Measurements from ENCODE around the gene SEPTIN5. TPM values are rescaled to one million over a fixed set of nuclear protein-coding genes. Genes with fewer than 3 reads are reported as not detected.

SEPTIN5 gene
- total RNA-seq, 1 donor from 2014 or later = 0.44 TPM

- peak; percentile 96 for DNase-seq
- H3K4me3 Mint-ChIP-seq = peak overlapping the region; percentile 78
- no peak overlapping the region for H3K27ac Mint-ChIP-seq
- H3K36me3 Mint-ChIP-seq (ENCODE audit: low read depth) = no peaks in the 10 kb centered on the region
- intact Hi-C loops (cut with micrococcal nuclease) = loop anchor here (1.0 kb wide), 1 partner anchor 39 kb away; no protein-coding TSS in a partner anchor
- no peaks in the 10 kb centered on the region for H3K9me3 Mint-ChIP-seq
- peaks cover 46% of the 10 kb centered on the region for H3K27me3 Mint-ChIP-seq
- H3K4me1 Mint-ChIP-seq = peaks cover 6% of the 10 kb centered on the region
Measured at GRCh38 chr22:19717691-19718455, 3.6 kb downstream of the SEPTIN5 start.

- H3K4me3 Mint-ChIP-seq = no peak overlapping the region
- no peaks in the 10 kb centered on the region for H3K9me3 Mint-ChIP-seq
- H3K27ac Mint-ChIP-seq = no peak overlapping the region
- H3K36me3 Mint-ChIP-seq (ENCODE audit: low read depth) = no peaks in the 10 kb centered on the region
- no peak for DNase-seq
- peaks cover 44% of the 10 kb centered on the region for H3K27me3 Mint-ChIP-seq
- H3K4me1 Mint-ChIP-seq = peaks cover 8% of the 10 kb centered on the region
- intact Hi-C loops (cut with micrococcal nuclease) = loop anchor here (1.0 kb wide), 1 partner anchor 39 kb away; no protein-coding TSS in a partner anchor
Measured at GRCh38 chr22:19718456-19719049, 4.2 kb downstream of the SEPTIN5 start.

- Mint-ChIP-seq H3K4me3 (peak overlapping the region; percentile 71), H3K4me1 (peaks cover 8% of the 10 kb centered on the region), H3K27ac (no peak overlapping the region), H3K9me3 (no peaks in the 10 kb centered on the region), H3K27me3 (peaks cover 40% of the 10 kb centered on the region), H3K36me3 (ENCODE audit: low read depth) (no peaks in the 10 kb centered on the region)
- intact Hi-C loops (cut with micrococcal nuclease) = no loop called here
- no peak for DNase-seq
Measured at GRCh38 chr22:19719050-19719482, 4.8 kb downstream of the SEPTIN5 start.

- Mint-ChIP-seq H3K36me3 (ENCODE audit: low read depth) (no peaks in the 10 kb centered on the region), H3K27ac (no peak overlapping the region), H3K27me3 (peaks cover 41% of the 10 kb centered on the region), H3K4me3 (peak overlapping the region; percentile 71), H3K4me1 (peaks cover 8% of the 10 kb centered on the region), H3K9me3 (no peaks in the 10 kb centered on the region)
- intact Hi-C loops (cut with micrococcal nuclease) = no loop called here
- DNase-seq = no peak
Measured at GRCh38 chr22:19719488-19720021, 5.3 kb downstream of the SEPTIN5 start.

GRCh38 chr22:19720150-19720827, 6.0 kb downstream of the SEPTIN5 start:
- no peaks in the 10 kb centered on the region for H3K36me3 Mint-ChIP-seq (ENCODE audit: low read depth)
- H3K27ac Mint-ChIP-seq = no peak overlapping the region
- no peak overlapping the region for H3K4me3 Mint-ChIP-seq
- peaks cover 8% of the 10 kb centered on the region for H3K4me1 Mint-ChIP-seq
- no peak for DNase-seq
- H3K27me3 Mint-ChIP-seq = peaks cover 49% of the 10 kb centered on the region
- intact Hi-C loops (cut with micrococcal nuclease) = no loop called here
- H3K9me3 Mint-ChIP-seq = no peaks in the 10 kb centered on the region

- intact Hi-C loops (cut with micrococcal nuclease) = no loop called here
- Mint-ChIP-seq H3K27ac (peak overlapping the region; percentile 49), H3K4me1 (peaks cover 8% of the 10 kb centered on the region), H3K27me3 (peaks cover 50% of the 10 kb centered on the region), H3K36me3 (ENCODE audit: low read depth) (no peaks in the 10 kb centered on the region), H3K4me3 (no peak overlapping the region), H3K9me3 (no peaks in the 10 kb centered on the region)
- DNase-seq = no peak
Measured at GRCh38 chr22:19720999-19721329, 6.7 kb downstream of the SEPTIN5 start.

- intact Hi-C loops (cut with micrococcal nuclease) = loop anchor here (2.0 kb wide), 1 partner anchor 45 kb away; no protein-coding TSS in a partner anchor
Measured at GRCh38 chr22:19721330-19722177, 7.3 kb downstream of the SEPTIN5 start.

GRCh38 chr22:19722178-19722981, 8.1 kb downstream of the SEPTIN5 start:
- no peak overlapping the region for H3K27ac Mint-ChIP-seq
- H3K27me3 Mint-ChIP-seq = peaks cover 47% of the 10 kb centered on the region
- no peak for DNase-seq
- no peak overlapping the region for H3K4me3 Mint-ChIP-seq
- H3K9me3 Mint-ChIP-seq = no peaks in the 10 kb centered on the region
- H3K36me3 Mint-ChIP-seq (ENCODE audit: low read depth) = no peaks in the 10 kb centered on the region
- intact Hi-C loops (cut with micrococcal nuclease) = loop anchor here (2.0 kb wide), 1 partner anchor 44 kb away; no protein-coding TSS in a partner anchor
- peaks cover 8% of the 10 kb centered on the region for H3K4me1 Mint-ChIP-seq

More at GRCh38 chr22:19721330-19722177, 7.3 kb downstream of the SEPTIN5 start:
- Mint-ChIP-seq H3K4me3 (no peak overlapping the region), H3K9me3 (no peaks in the 10 kb centered on the region), H3K27me3 (peaks cover 47% of the 10 kb centered on the region), H3K36me3 (ENCODE audit: low read depth) (no peaks in the 10 kb centered on the region), H3K4me1 (peaks cover 8% of the 10 kb centered on the region), H3K27ac (peak overlapping the region; percentile 49)
- no peak for DNase-seq

- Mint-ChIP-seq H3K4me1 (peaks cover 5% of the 10 kb centered on the region), H3K9me3 (no peaks in the 10 kb centered on the region), H3K4me3 (no peak overlapping the region), H3K27ac (no peak overlapping the region), H3K36me3 (ENCODE audit: low read depth) (no peaks in the 10 kb centered on the region), H3K27me3 (peaks cover 47% of the 10 kb centered on the region)
- DNase-seq = no peak
- intact Hi-C loops (cut with micrococcal nuclease) = loop anchor here (2.0 kb wide), 1 partner anchor 44 kb away; no protein-coding TSS in a partner anchor
Measured at GRCh38 chr22:19722982-19723231, 8.6 kb downstream of the SEPTIN5 start.

GRCh38 chr22:19723232-19723982, 9.1 kb downstream of the SEPTIN5 start, which contains the start of gene GP1BB:
Gene GP1BB (plus strand): TSS chr22:19723539. CDS start chr22:19723570, 31 bp downstream.
- no peaks in the 10 kb centered on the region for H3K36me3 Mint-ChIP-seq (ENCODE audit: low read depth)
- intact Hi-C loops (cut with micrococcal nuclease) = loop anchor here (2.0 kb wide), 1 partner anchor 43 kb away; no protein-coding TSS in a partner anchor
- peak; percentile 76 for DNase-seq
- peak within 1 kb of the TSS; percentile 50 for H3K4me3 Mint-ChIP-seq
- H3K9me3 Mint-ChIP-seq = no peaks in the 10 kb centered on the region
- H3K4me1 Mint-ChIP-seq = peaks cover 5% of the 10 kb centered on the region
- no peak within 1 kb of the TSS for H3K27ac Mint-ChIP-seq
- H3K27me3 Mint-ChIP-seq = peaks cover 47% of the 10 kb centered on the region

GRCh38 chr22:19723983-19724827, 9.9 kb downstream of the SEPTIN5 start:
- H3K9me3 Mint-ChIP-seq = no peaks in the 10 kb centered on the region
- intact Hi-C loops (cut with micrococcal nuclease) = loop anchor here (2.0 kb wide), 1 partner anchor 43 kb away; no protein-coding TSS in a partner anchor
- no peaks in the 10 kb centered on the region for H3K36me3 Mint-ChIP-seq (ENCODE audit: low read depth)
- H3K27ac Mint-ChIP-seq = no peak overlapping the region
- peaks cover 5% of the 10 kb centered on the region for H3K4me1 Mint-ChIP-seq
- H3K27me3 Mint-ChIP-seq = peaks cover 46% of the 10 kb centered on the region
- no peak overlapping the region for H3K4me3 Mint-ChIP-seq
- DNase-seq = peak; percentile 70

Data from activated CD4-positive, alpha-beta T cell treated with anti-CD3 and anti-CD28 coated beads, Interleukin-2, amount 10 ng/mL, durations not matched to agents 24 days and 14 days (primary cell).